Measurements from ENCODE around the gene SELENOI. TPM values are rescaled to one million over a fixed set of nuclear protein-coding genes. Genes with fewer than 3 reads are reported as not detected.
"Not testable (repeated sequence)": the region's sequence is repeated elsewhere in the genome, so short reads cannot be mapped to it uniquely, and the experiment has no call there.

Gene SELENOI
- total RNA-seq, 1 donor: 24.5 TPM

DNA sequence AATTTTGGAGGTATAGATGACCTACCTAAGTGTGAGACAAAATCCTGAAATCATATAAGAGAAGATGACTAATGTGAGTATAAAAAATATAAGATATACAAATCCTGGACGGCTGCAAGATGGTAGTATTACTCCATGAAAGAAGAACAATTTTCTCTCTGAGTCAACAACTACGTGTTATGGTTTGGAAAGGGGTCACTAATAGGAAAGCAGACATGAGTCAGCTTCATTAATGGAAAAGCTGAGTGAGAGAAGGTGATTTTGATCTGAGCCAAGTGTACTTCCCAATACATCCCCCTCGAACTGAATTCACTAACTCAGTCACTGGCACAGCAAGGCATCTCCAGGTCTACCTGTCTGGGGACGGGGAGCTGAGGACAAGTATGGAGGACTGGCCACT lies 20.1 kb upstream of the SELENOI start:
- no peak for DNase-seq (ENCODE audit: low read depth in 2 of 3, low spot score in 2 of 3)

DNA sequence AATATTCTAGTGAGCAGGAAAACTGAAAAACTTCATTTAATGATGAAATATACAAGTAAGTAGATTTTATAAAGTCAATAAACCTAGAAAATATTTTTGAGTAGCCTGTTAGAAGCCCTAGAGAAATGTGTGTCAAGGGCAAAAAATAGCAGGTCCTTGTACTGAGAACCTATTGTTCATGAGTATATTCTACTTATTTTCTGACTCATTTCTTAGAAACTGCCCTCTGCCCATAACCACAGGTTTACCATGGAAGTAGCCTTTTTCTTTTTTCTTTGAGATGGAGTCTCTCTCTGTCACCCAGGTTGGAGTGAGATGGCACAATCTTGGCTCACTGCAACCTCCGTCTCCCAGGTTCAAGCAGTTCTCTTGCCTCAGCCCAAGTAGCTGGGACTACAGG lies 19.4 kb upstream of the SELENOI start:
- no peak for DNase-seq (ENCODE audit: low read depth in 2 of 3, low spot score in 2 of 3)

DNA sequence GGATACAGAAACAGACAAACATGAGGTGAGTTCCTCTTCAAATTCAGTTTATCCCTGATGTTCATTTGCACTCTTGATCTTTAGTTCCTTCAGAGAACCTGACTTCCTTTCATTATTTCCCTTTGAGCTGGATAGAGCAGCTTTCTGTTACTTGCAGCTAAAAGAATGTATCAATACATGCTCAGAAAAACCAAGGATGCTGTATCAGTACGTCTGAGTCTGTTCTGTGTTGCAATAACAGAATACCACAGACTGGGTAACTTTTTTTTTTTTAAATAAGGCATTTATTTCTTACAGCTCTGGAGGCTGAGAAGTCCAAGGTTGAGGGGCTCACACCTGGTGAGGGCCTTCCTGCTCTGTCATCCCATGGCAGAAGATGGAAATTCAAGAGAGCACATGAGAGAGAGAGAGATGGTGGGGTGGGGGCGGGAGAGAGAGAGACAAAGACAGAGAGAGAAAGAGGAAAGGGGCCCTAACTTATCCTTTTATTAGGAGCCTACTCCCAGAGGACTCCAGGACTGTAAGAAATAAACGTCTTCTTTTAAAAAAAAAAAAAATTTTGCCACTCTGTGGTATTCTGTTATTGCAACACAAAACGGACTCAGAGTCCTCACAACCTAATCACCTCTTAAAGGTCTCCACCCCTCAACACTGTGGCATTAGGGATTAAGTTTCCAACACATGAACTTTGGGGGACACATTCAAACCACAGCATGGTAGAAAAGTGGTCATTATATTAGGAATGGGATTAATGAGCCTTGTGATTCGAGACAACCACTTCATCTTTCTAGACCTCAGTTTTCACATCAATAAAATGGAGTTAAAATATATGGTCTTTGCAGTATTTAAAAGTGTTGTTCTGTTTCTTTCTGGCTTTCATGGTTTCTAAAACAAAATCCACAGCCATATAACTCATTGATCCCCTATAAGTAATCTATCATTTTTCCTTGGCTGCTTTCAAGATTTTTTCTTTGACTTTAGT lies 18.4 kb upstream of the SELENOI start:
- no peak for DNase-seq (ENCODE audit: low read depth in 2 of 3, low spot score in 2 of 3)

DNA sequence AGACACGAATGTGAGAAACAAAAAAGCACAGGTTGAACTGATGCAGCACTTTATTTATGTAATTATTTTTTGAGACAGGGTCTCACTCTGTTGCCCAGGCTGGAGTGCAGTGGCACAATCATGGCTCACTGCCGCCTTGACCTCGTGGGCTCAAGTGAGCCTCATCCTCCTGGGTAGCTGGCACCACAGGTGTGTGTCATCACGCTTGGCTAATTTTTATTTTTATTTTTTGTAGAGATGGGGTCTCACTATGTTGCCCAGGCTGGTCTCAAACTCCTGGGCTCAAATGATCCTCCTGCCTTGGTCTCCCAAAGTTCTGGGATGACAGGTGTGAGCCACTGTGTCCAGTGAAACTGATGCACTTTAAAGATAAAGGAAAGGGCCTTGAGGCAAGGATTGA lies 16.9 kb upstream of the SELENOI start:
- not testable (repeated sequence) for DNase-seq (ENCODE audit: low read depth in 2 of 3, low spot score in 2 of 3)

DNA sequence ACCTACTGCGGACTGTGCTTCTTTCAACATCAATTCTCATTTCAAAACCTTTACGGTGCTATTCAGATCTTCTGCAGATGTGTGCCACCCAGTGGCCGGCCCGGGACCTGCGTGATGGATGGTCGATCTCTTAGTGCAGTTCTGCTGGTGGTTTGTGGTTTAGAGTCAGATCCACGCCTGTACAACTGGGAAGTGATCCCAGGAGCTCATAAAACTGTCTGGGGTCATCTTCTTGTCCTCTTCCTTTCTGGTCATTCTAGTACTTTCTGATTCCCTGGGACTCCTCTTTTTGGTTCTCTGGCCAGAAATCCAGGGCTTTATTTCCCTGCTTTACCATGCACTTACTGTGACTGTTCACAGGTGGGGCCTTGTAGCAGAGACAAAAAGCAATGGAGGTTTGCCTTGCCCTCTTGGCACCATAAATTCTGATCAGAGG lies 15.8 kb upstream of the SELENOI start:
- peak; percentile 49 to 85 (median 82) for DNase-seq (ENCODE audit: low read depth in 2 of 3, low spot score in 2 of 3)

DNA sequence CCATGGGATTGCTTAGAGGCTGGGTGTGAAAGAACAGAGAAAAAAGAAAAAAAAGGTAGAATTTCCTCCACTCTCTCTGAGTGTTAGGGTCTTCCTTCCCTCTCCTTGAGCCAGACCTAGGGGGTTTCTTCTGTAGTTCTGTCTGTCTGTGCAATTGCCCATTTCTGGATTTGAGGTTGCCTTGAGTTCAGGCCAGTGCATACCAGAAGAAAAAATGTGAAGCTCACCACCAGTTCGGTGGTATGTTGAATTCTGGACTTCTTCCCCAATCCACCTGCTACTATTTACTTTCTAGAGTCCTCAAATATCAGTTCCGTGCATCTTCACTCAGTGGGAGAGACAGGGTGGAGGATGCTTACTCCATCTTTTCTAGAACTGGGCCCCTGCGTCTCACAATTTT lies 15.3 kb upstream of the SELENOI start:
- no peak for DNase-seq (ENCODE audit: low read depth in 2 of 3, low spot score in 2 of 3)

DNA sequence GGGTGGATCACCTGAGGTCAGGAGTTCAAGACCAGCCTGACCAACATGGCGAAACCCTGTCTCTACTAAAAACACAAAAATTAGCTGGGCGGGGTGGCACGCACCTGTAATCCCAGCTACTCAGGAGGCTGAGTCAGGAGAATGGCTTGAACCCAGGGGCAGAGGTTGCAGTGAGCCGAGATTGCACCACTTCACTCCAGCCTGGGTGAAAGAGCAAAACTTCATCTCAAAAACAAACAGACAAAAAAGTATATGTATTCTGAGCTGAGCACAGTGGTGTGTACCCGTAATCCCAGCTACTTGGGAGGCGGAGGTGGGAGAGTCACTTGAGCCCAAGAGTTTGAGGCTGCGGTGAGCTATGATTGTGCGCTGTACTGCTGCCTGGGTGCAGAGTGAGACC lies 14.6 kb upstream of the SELENOI start:
- not testable (repeated sequence) for DNase-seq (ENCODE audit: low read depth in 2 of 3, low spot score in 2 of 3)

DNA sequence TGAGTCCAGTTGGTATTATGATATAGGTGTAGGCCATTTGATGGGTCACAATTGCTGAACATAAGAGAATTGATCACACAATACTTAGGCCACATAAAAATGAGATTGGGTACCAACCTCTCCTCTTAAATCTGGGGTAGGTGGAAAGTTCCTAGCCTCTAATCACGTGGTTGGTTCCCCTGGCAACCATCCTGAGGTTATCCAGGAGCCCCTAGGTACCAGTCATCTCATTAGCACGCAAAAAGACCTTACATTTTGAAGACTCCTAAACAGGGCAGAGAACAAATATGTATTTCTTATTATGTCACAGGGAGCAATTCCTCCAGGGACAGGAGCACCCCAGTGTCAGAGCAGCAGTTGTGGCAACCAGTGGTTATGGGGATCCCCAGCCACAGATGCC lies 12.7 kb upstream of the SELENOI start:
- no peak for DNase-seq (ENCODE audit: low read depth in 2 of 3, low spot score in 2 of 3)

DNA sequence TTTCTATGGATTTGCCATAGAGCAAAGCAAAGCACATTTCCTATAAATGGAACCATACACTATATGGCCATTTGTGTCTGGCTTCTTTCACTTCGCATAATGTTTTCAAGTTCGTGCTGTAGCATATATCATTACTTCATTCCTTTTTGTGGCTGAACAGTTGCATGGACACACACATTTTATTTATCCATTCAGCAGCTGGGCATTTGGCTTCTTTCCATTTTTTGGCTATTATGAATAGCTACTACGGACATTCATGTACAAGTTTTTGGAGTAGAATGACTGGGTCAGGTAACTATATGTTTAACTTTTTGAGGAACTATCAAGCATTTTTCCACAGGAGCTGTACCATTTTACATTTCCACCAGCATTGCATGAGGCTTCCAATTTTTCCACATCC lies 10.7 kb upstream of the SELENOI start:
- DNase-seq (ENCODE audit: low read depth in 2 of 3, low spot score in 2 of 3): no peak

DNA sequence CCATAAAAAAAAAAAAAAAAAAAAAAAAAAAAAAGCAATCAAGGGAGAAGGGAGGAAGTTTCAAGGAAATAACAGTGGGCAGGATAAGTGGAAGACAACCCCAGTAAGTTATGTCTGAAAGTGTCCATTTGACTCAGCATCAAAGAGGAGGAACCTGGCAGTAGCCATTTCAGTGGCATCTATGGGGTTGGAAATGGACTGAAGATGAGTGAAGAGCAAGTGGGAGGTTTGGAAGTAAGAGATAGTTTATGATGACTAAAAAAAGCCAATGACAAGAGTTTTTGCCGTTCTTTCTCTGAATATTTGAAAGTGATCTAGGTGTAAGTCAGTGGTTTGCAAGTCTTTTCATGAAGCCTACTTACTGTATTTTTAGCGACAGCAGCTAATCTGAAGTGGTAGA lies 9.2 kb upstream of the SELENOI start:
- no peak for DNase-seq (ENCODE audit: low read depth in 2 of 3, low spot score in 2 of 3)

DNA sequence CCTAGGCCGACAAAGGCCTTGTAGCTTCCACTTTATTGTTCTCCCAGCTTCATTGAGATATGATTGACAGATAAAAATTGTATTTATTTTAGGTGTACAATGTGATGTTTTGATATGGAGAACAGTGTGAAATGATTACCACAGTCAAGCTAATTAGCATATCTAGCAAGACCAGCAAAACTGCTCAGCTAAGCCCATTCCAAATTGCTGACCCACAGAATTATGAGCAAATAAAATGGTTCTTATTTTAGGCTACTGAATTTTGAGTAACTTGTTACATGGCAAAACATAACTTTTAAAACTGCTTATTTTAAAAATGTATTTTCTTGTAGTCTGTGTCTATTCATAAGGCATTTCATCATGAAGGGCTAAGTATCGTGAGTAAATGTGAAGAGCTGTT lies 8.6 kb upstream of the SELENOI start:
- DNase-seq (ENCODE audit: low read depth in 2 of 3, low spot score in 2 of 3): no peak

DNA sequence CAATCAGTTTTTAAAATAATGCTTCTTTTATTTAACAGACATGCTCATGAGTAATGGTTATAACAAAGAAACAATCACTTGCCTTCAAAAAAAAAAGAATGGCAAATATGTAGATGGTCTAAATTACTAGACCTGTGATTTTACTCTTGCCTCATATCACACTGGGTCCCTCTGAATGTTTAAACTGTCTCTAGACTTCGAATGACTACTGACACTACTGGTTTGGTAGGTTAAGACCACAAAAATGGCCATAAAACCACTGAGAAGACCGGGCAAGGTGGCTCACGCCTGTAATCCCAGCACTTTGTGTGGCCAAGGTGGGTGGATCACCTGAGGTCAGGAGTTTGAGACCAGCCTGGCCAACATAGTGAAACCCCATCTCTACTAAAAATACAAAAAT lies 5.1 kb upstream of the SELENOI start:
- no peak for DNase-seq (ENCODE audit: low read depth in 2 of 3, low spot score in 2 of 3)

DNA sequence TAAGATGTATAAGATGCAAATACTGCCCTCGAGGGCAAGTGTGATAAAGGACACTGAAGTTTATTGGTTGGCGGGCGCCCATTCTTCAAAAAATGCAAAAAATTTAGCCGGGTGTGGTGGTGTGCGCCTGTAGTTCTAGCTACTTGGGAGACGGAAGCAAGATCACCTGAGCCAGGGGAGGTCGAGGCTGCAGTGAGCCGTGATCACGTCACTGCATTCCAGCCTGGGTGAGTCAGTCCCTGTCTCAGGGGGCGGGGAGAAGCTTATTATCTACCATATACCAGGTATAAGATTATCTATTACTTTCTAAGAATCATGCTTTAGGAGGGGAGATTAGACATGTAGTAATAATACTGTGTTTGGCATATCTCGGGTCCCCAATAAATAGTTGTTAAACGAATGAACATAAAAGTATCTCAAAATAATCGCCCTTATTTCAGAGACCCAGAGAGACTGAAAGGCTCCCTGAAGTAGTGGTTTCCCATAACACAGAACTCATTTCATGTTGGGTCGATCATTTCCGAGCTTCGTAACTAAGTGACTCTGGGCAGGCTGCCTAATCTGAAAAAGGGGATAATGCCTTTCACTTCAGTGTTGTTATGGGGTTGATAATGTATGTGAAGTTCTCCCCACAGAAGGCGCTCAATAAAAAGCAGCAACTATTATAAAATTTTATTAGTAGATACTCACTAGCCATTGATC lies 1.2 kb upstream of the SELENOI start:
- DNase-seq (ENCODE audit: low read depth in 2 of 3, low spot score in 2 of 3): no peak

DNA sequence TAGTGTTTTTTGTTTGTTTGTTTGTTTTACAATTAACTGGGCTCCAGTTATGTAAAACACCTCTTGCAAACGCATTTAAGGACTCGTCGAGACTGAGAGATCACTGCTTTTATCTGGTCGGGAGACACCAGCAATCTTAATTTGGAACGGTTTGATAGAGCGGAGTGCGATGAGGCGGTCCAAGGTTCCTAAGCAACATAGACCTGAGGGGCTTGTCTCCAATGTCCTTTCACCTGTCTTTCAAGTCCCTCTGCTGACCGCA lies 729 bp upstream of the SELENOI start:
- no peak for DNase-seq (ENCODE audit: low read depth in 2 of 3, low spot score in 2 of 3)

DNA sequence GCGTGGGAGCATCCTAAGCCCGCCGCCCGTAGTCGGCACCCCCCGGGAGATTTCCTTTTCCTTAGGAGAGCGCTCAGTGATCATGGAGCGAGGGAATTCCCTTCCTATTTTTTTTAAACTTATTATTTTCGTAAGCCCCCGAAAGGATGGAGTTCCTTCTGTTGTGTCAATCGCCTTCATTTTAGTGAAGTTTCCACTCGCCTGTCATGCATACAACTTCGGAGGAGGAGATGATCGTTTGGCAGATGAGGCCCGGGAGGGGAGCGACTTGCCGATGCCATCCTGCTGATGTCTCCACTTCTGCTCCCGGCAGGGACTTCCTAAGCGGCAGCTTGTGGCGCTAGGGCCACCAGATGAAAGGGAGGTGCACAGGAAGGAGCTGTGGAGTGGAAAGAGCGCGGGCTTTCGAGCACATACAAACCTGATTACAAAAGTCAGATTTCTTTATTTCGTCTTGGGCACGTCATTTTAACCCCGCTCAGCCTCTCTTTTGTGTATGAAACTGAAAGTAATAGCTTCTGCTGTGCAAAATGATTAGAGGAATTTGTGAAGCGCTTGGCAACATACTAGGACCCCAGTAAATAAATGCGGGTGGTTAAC lies 611 bp downstream of the SELENOI start, which contains the start of gene ADGRF3:
TSS of gene ADGRF3 (minus strand) at position 336 of the 600 bp plus-strand sequence. CDS start 555 bp downstream, outside the sequence.
- peak; percentile 41 to 58 (median 54) for DNase-seq (ENCODE audit: low read depth in 2 of 3, low spot score in 2 of 3)

DNA sequence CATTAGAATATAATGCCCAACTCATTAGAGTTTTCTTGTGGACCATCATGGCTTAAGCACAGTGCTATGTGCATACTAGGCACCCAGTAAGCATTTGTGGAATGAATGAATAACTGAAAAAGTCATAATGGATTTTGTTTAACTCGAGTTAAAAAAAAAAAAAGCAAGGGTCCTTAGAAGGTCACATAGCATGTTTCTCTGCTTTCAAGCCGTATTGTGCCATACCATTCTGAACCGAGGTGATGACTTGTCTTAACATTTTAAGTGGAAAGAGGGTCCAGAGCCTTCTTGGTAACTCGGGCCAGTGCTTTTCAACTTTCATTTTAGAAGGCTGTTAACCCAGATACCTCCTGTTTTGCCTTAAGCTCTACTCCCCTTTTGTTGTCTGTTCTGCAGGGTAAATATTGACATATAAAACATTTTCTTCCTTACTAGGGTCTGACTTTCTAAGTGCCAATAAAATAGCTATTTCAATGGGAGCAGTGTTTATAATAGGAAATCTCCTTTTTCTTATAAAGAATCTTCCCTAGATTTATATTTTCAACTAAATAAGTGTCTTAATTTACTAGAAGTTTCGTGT lies 1.4 kb downstream of the SELENOI start:
- DNase-seq (ENCODE audit: low read depth in 2 of 3, low spot score in 2 of 3): no peak

DNA sequence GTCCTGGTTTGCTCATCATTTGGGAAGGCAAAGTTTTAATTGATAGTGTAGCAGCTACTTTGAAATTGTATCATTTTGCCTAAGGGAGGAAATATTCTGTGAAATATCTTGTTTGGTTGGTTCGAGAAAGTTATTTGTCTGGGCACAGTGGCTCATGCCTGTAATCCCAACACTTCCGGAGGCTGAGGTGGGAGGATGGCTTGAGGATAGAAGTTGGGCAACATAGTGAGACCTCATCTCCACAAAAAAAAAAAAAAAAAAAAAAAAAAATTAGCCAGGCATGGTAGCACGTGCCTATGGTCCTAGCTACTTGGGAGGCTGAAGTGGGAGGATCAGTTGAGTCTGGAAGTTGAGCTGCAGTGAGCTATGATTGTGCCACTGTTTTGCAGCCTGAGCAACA lies 3.7 kb downstream of the SELENOI start:
- DNase-seq (ENCODE audit: low read depth in 2 of 3, low spot score in 2 of 3): no peak

DNA sequence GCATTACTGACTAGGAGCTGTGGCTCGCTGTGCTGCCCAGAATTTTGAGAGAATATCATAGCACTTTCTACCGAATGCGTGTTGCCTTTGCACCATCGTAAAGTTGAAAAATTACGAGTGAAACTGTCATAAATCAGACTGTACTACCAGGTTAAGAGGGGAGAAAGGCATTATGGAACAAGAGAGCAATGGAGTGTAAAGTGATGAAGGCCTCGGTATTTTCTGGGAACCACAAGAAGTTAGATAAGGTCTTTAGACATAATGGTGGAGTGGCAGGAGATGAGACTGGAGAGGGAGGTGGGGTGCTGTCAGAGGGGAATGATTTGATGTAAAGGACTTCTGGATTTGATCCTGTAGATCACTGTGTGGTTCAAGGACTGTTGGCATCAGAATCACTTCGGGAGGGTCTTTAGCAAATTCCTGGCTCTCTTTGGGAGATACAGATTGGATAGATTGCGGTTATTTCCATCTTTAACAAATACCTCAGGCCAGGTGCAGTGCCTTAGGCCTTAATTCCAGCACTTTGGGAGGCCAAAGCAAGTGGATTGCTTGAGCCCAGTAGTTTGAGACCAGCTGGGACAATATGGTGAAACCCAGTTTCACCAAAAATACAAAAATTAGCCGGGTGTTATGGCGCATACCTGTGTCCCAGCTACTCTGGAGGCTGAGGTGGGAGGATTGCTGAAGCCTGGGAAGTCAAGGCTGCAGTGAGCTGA lies 5.6 kb downstream of the SELENOI start:
- no peak for DNase-seq (ENCODE audit: low read depth in 2 of 3, low spot score in 2 of 3)

DNA sequence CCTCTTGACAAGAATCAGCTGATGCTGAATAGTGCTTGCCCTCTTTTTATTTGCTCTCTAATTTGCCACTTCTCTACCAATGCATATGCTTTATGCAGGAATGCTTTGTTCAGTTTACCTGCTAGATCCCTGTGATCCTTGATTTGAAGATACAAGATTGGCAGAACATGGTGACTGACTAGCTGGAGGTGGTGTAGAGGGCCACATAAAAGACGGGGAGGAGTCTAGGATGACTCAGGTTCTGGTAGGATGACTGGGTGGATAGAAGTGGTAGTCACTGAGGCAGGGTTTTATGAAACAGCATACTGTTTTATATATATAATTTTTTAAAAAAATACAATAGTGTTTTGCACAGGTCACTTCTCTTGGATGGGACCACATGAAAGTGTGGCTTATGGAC lies 6.9 kb downstream of the SELENOI start:
- DNase-seq (ENCODE audit: low read depth in 2 of 3, low spot score in 2 of 3): no peak

DNA sequence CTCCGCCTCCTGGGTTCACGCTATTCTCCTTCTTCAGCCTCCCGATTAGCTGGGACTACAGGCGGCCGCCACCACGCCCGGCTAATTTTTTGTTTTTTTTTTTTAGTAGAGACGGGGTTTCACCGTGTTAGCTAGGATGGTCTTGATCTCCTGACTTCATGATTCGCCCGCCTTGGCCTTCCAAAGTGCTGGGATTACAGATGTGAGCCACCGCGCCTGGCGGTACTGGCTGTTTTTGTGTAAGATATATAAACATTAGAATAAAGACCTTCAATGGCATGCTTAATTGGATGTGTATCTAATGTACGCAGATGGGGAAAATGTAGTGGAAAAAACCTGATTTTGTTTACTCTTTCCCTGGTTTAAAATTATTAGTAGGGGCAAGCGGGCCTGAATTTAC lies 8.5 kb downstream of the SELENOI start:
- DNase-seq (ENCODE audit: low read depth in 2 of 3, low spot score in 2 of 3): not testable (repeated sequence)

All from hematopoietic multipotent progenitor cell (in vitro differentiated cells).